HG03354 (cell line): ENCODE measurements around the gene ANO2.

Source experiments
- ATAC-seq: cut with Tn5 transposase; IDR thresholded peaks from one replicate; pipeline ENCODE4 v1.9.1; 2021; ENCODE audit warnings: mild to moderate bottlenecking; ENCODE audit not compliant: unreplicated experiment, poor library complexity, severe bottlenecking

Gene ANO2

GRCh38 chr12:5792343-5792742 lies 152.7 kb downstream of the ANO2 start:
- ATAC-seq, result no peak

GRCh38 chr12:5789469-5789968 lies 155.5 kb downstream of the ANO2 start:
- no peak for ATAC-seq

GRCh38 chr12:5787828-5788227 lies 157.2 kb downstream of the ANO2 start:
- ATAC-seq, result no peak

- no peak for ATAC-seq
Observed at GRCh38 chr12:5785601-5786000, 159.5 kb downstream of the ANO2 start.

- no peak for ATAC-seq
Observed at GRCh38 chr12:5784462-5785130, 160.5 kb downstream of the ANO2 start.

- ATAC-seq, result no peak
Observed at GRCh38 chr12:5783289-5783920, 161.7 kb downstream of the ANO2 start.

- no peak for ATAC-seq
Observed at GRCh38 chr12:5780536-5780935, 164.5 kb downstream of the ANO2 start.

GRCh38 chr12:5779401-5779800 lies 165.7 kb downstream of the ANO2 start:
- ATAC-seq, result no peak

- no peak for ATAC-seq
Observed at GRCh38 chr12:5778821-5779220, 166.2 kb downstream of the ANO2 start.

- no peak for ATAC-seq
Observed at GRCh38 chr12:5777451-5777850, 167.6 kb downstream of the ANO2 start.

- no peak for ATAC-seq
Observed at GRCh38 chr12:5776091-5776490, 169.0 kb downstream of the ANO2 start.

- no peak for ATAC-seq
Observed at GRCh38 chr12:5773550-5773949, 171.5 kb downstream of the ANO2 start.

GRCh38 chr12:5771756-5772155 lies 173.3 kb downstream of the ANO2 start:
- ATAC-seq, result no peak

- no peak for ATAC-seq
Observed at GRCh38 chr12:5770727-5771126, 174.3 kb downstream of the ANO2 start.

- ATAC-seq, result no peak
Observed at GRCh38 chr12:5768581-5769196, 176.4 kb downstream of the ANO2 start.

- no peak for ATAC-seq
Observed at GRCh38 chr12:5768171-5768570, 176.9 kb downstream of the ANO2 start.

GRCh38 chr12:5758347-5758746 lies 186.7 kb downstream of the ANO2 start:
- no peak for ATAC-seq

- no peak for ATAC-seq
Observed at GRCh38 chr12:5756338-5756842, 188.7 kb downstream of the ANO2 start.

- no peak for ATAC-seq
Observed at GRCh38 chr12:5748027-5748426, 197.0 kb downstream of the ANO2 start.

GRCh38 chr12:5746917-5747316 lies 198.1 kb downstream of the ANO2 start:
- ATAC-seq, result no peak
